Measurements from ENCODE around the gene LBX1.

The LBX1 gene

DNA sequence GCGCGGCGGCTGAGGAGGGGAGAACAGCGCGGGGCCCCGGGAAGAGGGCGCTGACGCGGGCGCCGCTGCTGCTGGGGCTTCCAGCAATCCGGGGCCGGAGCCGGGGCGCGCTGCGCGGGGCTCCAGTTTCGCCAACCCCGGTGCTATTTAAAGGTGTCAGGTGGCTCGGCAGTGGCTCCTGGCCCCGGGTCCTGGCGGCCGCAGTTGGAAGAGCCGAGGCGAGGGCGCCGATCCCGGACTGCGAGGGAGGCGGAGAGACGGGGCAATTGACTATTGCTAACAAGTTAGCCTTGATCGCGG, 347 bp downstream of the LBX1 start:
- H3K4me3 ChIP-seq: peak overlapping the region; percentile 60
- H3K27ac ChIP-seq: no peak overlapping the region
- TF ChIP-seq, protein P1, sequence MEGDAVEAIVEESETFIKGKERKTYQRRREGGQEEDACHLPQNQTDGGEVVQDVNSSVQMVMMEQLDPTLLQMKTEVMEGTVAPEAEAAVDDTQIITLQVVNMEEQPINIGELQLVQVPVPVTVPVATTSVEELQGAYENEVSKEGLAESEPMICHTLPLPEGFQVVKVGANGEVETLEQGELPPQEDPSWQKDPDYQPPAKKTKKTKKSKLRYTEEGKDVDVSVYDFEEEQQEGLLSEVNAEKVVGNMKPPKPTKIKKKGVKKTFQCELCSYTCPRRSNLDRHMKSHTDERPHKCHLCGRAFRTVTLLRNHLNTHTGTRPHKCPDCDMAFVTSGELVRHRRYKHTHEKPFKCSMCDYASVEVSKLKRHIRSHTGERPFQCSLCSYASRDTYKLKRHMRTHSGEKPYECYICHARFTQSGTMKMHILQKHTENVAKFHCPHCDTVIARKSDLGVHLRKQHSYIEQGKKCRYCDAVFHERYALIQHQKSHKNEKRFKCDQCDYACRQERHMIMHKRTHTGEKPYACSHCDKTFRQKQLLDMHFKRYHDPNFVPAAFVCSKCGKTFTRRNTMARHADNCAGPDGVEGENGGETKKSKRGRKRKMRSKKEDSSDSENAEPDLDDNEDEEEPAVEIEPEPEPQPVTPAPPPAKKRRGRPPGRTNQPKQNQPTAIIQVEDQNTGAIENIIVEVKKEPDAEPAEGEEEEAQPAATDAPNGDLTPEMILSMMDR (IDR thresholded peaks at IDR 0.05): no peak
- DNase-seq (ENCODE audit: low spot score): no peak

DNA sequence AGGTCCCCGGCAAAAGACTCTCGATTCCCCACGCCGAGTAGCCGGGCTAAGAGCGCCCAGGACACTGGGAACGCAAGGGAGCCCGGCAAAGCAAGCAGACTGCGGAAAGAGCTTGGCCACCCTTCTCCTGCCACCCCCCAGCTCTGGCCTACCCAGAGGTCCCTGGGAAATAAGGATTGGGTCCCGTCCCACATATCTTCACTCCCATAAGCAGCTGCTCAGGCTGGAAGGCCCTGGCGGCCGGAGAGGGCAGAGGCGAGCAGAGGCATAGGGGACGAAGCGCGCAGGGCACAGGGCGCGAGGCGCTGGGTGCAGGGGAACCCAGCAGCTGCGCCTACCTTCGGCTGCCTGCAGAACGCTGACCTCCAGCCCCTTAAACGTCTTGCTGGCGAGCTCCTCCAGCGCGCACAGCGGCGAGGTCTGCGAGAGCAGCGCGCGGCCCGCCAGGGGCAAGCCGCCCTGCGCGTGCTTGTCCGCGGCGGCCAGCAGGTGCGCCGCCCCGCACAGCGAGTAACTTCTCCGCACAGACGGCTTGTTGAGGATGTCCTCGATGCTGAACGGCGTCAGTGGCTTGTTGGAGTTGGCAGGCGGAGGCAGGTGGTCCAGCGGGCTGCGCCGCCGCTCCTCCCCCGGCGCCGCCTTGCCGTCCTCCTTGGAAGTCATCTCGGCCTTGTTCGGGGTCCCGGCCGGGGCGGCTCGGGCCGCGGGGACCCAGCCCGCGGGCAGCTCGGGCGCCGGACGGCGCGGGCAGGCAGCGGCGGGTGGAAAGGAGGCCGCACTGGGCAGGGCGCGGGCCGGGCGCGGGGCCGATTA, 904 bp downstream of the LBX1 start:
- TF ChIP-seq, protein P1 (IDR thresholded peaks at IDR 0.05): no peak
- Histone ChIP-seq H3K4me3 (peak overlapping the region; percentile 60), H3K27ac (no peak overlapping the region)
- DNase-seq (ENCODE audit: low spot score): no peak

DNA sequence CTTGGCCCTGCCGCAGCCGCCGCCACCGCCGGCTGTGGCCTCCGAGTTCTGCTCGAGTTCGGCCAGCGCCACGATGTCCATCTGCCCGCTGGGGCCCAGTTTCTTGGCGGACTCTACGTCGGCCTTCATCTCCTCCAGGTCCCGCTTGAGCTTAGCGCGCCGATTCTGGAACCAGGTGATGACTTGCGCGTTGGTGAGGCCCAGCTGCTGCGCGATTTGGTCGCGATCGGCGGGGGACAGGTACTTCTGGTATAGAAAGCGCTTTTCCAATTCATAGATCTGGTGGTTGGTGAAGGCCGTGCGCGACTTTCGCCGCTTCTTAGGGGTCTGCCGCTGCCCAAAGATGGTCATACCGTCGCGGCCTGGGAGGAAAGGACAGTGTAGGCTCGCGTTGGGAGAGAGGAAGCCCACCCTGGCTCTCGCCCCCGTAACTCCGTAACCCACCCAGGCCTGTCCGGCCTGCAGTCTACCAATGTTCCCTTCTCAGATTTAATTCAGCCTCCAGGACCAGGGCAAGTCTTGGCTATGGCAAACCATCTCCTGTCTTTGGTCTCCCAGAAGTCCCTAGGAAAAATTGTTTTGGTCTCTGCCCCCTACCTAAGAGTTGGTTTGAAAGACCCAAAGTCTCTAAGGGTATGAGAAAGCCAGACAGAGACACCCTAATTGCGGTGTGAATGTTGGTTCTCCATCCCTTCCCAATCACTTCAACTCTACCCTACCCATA, 1.7 kb downstream of the LBX1 start:
- Histone ChIP-seq H3K27ac (no peak overlapping the region), H3K4me3 (peak overlapping the region; percentile 57)
- TF ChIP-seq, protein P1 (IDR thresholded peaks at IDR 0.05): no peak
- DNase-seq (ENCODE audit: low spot score): no peak

DNA sequence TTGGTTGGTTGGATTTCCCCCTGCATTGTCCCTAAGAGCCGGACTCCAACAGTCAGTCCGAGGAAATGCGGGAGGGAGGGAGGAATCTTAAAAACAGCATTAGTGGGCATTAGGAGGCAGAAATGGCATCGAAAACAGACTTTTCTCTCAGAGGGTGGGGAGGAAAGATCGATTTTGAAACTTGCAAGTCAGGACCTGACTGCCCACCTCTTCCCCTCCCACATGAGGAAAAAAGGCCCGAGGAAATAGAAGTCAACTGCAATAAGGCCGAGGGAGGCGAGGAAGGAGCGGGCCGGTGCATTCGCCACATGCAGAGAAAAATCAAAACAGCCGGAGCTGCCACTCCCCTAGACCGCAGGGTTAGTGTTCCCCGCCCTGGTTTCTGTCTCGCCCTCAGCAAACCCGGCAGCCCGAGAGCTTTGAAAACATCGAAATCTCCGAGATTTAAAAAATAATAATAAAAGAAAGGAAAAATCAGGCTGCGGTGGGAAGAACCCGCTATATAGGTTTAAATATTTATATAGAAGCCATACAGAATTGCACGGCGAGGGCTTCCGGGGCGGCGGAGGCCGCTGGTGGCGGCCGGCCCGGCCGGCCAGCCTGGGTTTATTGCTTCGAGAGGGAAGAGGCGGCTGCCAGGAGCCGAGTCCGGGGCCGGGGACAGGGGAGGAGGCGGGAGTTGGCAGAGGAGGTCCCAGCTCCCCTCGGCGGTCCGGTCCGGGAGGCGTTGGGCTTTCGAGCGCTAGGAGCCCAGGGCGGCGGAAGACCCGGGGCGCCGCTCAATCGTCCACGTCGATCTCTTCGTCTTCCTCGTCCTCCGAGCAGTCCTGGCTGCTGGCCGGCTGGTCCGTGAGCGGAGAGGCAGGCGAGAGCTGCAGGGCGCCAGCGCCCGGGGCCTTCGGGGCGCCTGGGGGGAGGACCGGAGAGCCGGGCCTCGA, 2.5 kb downstream of the LBX1 start:
- H3K27ac ChIP-seq: no peak overlapping the region
- H3K4me3 ChIP-seq: peak overlapping the region; percentile 57
- TF ChIP-seq, protein P1 (IDR thresholded peaks at IDR 0.05): no peak
- no peak for DNase-seq (ENCODE audit: low spot score)

DNA sequence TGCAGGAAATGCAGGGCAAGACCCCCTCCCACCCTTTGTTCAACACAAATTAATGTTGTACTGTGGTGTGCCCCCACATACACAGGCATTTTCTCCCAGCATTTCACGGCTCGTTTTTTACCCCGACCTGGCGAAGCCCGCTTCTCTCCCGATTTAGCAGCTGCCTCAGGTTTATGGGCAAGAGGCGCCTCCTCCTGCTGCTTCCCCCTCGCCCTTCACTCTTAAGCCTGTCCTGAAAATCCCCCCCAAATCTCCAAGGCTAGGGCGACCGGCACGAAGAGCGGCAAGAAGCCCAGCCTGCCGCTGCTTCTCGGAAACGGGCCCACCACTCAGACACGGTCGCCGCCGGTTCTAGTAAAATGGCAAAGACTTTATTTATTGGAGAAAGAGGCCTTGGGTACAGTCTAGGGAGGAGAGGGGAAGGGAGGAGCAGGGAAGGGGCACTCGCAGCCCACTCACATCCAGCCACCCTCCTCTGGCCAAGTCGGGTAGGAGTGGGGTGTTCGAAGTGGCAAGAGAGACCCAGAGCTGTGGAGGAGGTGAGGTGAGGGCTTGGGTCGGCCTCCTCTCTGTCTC, 3.3 kb downstream of the LBX1 start:
- TF ChIP-seq, protein P1 (IDR thresholded peaks at IDR 0.05): no peak
- no peak for DNase-seq (ENCODE audit: low spot score)
- Histone ChIP-seq H3K27ac (no peak overlapping the region), H3K4me3 (peak overlapping the region; percentile 56)

DNA sequence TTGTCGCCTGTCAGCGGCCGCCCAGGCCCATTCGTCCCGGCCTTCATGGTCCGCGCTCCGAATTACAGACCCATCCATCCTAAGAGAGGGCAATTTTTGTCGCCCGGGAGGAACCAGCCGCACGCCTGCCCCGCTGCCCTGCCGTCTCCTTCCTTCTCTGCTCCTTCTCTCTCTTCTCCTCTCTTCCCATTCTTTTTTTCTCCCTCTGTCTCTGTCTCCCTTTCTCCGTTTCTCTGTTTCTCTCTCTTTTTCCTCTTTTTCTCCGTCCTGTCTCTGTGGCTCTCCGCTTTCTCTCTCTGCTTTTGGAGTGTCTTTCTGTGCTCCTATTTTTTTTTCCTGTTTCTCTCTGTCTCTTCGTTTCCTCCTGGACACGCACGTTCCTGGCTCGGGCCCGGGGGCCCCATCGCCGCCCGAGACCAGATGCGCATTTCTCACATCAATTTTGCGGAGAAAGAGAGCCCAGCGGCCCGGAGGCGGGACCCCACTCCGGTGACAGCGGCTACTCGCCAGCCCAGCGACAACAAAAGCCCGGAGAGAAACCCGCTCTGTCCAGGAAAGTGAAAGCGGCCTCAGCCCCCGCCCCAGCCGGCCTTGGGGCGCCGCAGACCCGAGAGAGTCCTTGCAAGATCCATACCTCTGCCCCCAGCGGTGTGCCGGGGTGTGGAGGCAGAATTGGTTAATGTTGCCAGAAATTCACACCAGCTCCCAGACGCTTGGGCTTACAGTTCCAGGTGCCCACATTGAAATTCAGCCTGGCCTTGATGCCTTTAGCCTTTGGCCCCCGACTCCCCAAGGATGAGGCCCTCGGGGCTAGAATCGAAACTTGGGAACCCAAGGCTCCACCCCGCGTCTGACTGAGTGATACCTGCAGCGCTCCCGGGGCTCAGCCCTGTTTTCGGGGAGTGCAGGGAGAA, 4.1 kb downstream of the LBX1 start:
- Histone ChIP-seq H3K27ac (no peak overlapping the region), H3K4me3 (peak overlapping the region; percentile 56)
- TF ChIP-seq, protein P1 (IDR thresholded peaks at IDR 0.05): no peak
- no peak for DNase-seq (ENCODE audit: low spot score)

Data from coronary artery (tissue), 2 donors.